Esophagus (tissue), 2 donors: ENCODE results near the gene MSMB. TPM values are rescaled to one million over a fixed set of nuclear protein-coding genes. Genes with fewer than 3 reads are reported as not detected.
"Not testable (repeated sequence)": the region's sequence is repeated elsewhere in the genome, so short reads cannot be mapped to it uniquely, and the experiment has no call there.

Experiments used
- H3K27ac ChIP-seq, 2 donors: one replicate each; pipeline ENCODE4 v1.5.1; 2013; ENCODE audit warnings: low read depth in 2 of 2, mild to moderate bottlenecking in 2 of 2, inconsistent platforms in 1 of 2, low read length in 1 of 2, moderate library complexity in 1 of 2
- H3K27me3 ChIP-seq, 2 donors: one replicate each; pipeline ENCODE4 v1.6.1; 2013; ENCODE audit warnings: low read length in 2 of 2, control low read depth in 1 of 2, mild to moderate bottlenecking in 1 of 2; ENCODE audit not compliant: insufficient read depth in 2 of 2, control insufficient read depth in 1 of 2
- H3K36me3 ChIP-seq, 2 donors: one replicate each; pipeline ENCODE4 v1.6.1; 2013; ENCODE audit warnings: low read length in 1 of 2; ENCODE audit not compliant: control insufficient read depth in 2 of 2, insufficient read depth in 2 of 2
- H3K4me1 ChIP-seq, 2 donors: one replicate each; pipeline ENCODE4 v1.6.1; 2013; ENCODE audit warnings: low read length in 1 of 2; ENCODE audit not compliant: control insufficient read depth in 2 of 2, insufficient read depth in 2 of 2
- H3K4me3 ChIP-seq, 2 donors: one replicate each; pipeline ENCODE4 v1.5.1; 2013; ENCODE audit warnings: low read length in 2 of 2, mild to moderate bottlenecking in 2 of 2, low read depth in 1 of 2, moderate library complexity in 1 of 2
- H3K9me3 ChIP-seq, 2 donors: one replicate each; pipeline ENCODE4 v1.6.1; 2013; ENCODE audit warnings: mild to moderate bottlenecking in 2 of 2, low read depth in 1 of 2, low read length in 1 of 2, moderate library complexity in 1 of 2; ENCODE audit not compliant: control insufficient read depth in 2 of 2, insufficient read depth in 1 of 2
- WGBS, 2 donors: extraction: QIAGEN DNeasy Blood & Tissue Kit; methylation state at CpG; one replicate each; pipeline ENCODE4 v1.1.7; 2013; 5-methylcytosine and 5-hydroxymethylcytosine counted together
- polyA plus RNA-seq, 2 donors: library from polyadenylated mRNA; stranded (reverse); fragments of 200-250 nt; gene quantifications; one replicate each; pipeline ENCODE4 v1.2.3, GENCODE V29; 2013
- donor health status: healthy with polysubstance abuse.
- donor health status: Bipolar disorder and iron deficiency.

Gene MSMB
- polyA plus RNA-seq, 2 donors = 0.26 to 0.59 TPM

DNA sequence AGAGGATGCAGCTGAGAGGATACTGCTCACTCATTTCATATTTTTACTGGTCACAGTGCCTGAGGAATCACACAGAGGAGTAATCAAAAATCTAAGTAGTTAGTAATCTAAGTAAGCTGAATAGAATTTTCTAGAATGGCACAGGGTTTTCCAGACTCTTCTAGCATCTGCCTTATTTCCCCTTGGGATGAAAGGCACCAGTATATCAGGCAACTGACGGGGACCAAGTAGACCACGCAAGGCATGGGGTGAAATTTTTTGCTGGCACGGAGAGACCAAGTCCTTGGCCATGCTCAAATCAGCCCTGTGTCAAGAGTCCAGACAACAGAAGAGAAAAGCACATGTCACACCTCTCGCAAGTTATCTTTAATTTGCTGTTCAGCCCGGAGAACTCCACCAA, 29.9 kb downstream of the MSMB start:
- 87 to 92% methylated on average over 5 of the region's 5 CpGs for WGBS, 2 donors
- peaks cover 3 to 5% of the 10 kb centered on the region in 2 donors for H3K4me1 ChIP-seq
- no peaks in the 10 kb centered on the region for H3K9me3 ChIP-seq
- H3K27ac ChIP-seq = no peak overlapping the region
- no peak overlapping the region for H3K4me3 ChIP-seq
- no peaks in the 10 kb centered on the region for H3K27me3 ChIP-seq
- H3K36me3 ChIP-seq = peaks cover 7 to 11% of the 10 kb centered on the region in 2 donors

DNA sequence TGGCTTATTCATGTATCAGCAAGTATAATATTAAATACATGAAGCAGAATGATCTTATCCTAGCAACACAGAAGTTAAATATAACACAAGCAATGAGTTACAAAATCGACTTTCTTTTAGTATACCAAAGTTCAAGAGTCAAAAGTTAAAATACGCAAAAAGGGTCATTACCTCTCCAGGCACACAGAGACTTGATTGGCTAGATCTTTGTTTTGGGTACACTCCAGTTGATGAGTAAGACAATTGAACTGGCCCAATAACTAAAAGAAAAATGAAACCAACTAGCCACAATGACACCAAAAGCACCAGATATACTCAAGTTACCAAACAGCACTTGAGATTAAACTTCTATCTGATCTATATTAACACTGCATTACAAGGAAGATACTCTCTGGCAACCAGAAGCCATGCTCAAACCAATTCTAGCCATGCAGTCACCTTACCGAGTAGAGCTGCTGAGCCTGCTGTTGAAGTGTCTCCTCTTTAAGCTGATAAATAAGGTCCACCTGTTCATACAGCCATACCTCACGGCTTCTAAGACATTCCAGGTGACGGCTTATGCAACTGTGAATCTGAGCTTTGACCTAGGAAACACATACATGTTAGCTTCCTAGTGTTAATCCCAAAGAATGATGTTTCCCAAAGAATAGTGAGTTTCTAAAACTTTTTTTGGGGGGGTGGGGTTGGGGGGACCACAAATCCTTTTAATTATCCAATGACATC, 31.2 kb downstream of the MSMB start:
- H3K4me1 ChIP-seq = peaks cover 3 to 4% of the 10 kb centered on the region in 2 donors
- no peak overlapping the region for H3K4me3 ChIP-seq
- H3K27me3 ChIP-seq = no peaks in the 10 kb centered on the region
- no peak overlapping the region for H3K27ac ChIP-seq
- H3K36me3 ChIP-seq = peaks cover 10 to 16% of the 10 kb centered on the region in 2 donors
- no peaks in the 10 kb centered on the region for H3K9me3 ChIP-seq
- WGBS, 2 donors = 79 to 91% methylated on average over 5 of the region's 5 CpGs

DNA sequence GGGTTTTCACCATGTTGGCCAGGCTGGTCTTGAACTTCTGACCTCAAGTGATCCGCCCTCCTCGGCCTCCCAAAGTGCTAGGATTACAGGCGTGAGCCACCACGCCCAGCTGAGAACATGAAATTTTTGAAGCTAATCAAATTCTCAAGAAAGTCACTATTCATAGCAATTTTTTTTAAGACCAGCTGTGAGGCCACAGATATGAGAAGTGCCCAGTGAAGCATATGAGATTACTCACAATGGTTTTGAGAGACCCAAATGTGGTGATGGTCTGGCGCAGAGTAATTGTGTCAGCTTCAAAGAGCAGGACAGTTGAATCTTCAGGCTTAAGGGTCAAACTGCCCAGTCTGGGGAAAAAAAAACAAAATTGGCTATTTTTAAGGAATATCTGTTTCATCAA, 31.9 kb downstream of the MSMB start:
- H3K36me3 ChIP-seq = peaks cover 13 to 16% of the 10 kb centered on the region in 2 donors
- no peak overlapping the region for H3K27ac ChIP-seq
- H3K9me3 ChIP-seq = no peaks in the 10 kb centered on the region
- peaks cover 2% of the 10 kb centered on the region in 2 donors for H3K4me1 ChIP-seq
- H3K27me3 ChIP-seq = no peaks in the 10 kb centered on the region
- H3K4me3 ChIP-seq = no peak overlapping the region
- WGBS, 2 donors = 82 to 92% methylated on average over 5 of the region's 5 CpGs

DNA sequence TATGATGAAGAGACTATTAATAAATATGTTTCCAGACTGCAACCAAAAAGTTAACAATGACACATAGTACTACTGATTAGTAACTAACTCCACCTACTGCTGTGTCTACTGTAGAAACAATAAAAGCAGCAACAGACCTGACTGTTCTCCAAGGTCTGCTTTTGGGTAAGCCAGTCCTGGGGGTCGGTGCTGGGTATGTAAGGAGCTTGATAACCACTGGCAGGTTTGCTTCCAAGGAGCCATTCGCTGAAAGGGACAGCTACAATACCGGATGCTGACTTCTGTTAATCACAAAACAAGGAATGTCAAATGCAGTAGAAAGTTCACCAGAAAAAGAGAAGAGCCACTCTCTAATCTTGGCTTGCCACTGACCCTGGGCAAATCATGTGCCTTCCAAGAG, 33.3 kb downstream of the MSMB start:
- Histone ChIP-seq H3K36me3 (peaks cover 15 to 16% of the 10 kb centered on the region in 2 donors), H3K9me3 (no peaks in the 10 kb centered on the region), H3K4me1 (no peaks in the 10 kb centered on the region), H3K27me3 (no peaks in the 10 kb centered on the region), H3K27ac (no peak overlapping the region), H3K4me3 (no peak overlapping the region)
- WGBS, 2 donors = 88 to 94% methylated on average over 3 of the region's 3 CpGs

DNA sequence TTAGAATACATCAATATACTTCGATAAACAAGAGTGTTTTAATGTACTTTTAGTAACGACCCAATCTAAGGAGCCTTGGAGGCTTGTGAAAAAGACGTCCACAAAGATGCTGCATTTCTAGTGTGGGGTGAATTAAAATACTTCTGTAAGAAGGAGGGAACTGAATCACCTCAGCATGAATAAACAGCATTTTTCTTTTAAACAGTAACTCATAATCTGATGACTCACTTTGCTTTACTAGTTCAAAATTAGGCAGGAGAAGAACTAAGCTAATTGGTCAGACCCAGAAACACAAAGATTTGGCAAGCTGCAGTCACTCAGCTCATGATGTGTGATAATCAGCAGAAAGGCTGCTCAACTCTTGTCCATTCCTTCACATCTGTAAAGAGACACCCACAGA, 39.9 kb downstream of the MSMB start:
- Histone ChIP-seq H3K36me3 (peaks cover 8 to 9% of the 10 kb centered on the region in 2 donors), H3K27me3 (no peaks in the 10 kb centered on the region), H3K4me3 (no peak overlapping the region), H3K4me1 (no peaks in the 10 kb centered on the region), H3K27ac (no peak overlapping the region), H3K9me3 (no peaks in the 10 kb centered on the region)
- 60 to 73% methylated on average over 3 of the region's 3 CpGs for WGBS, 2 donors

DNA sequence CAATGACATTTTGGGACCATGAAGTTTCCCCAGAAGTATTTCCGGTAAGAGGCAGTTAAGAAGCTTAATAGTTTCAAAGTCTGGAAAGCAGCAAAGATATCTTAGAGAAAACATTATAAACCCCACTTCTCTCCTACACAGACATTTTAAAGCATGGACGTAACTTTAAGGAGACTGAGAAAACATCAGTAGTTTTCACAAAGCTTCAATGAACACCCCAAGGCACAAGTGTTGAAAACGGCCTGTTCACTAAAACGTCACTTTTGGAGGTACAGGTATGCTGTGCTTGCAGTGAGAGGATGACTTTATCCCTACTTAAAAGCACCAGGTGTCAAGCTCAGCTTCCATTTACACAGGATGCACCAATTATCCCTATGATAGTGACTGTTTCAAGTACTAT, 40.7 kb downstream of the MSMB start:
- no peaks in the 10 kb centered on the region for H3K27me3 ChIP-seq
- no peaks in the 10 kb centered on the region for H3K9me3 ChIP-seq
- whole genome bisulfite sequencing, 2 donors = 77 to 81% methylated on average over 4 of the region's 4 CpGs
- H3K27ac ChIP-seq = no peak overlapping the region
- no peaks in the 10 kb centered on the region for H3K4me1 ChIP-seq
- H3K4me3 ChIP-seq = no peak overlapping the region
- peaks cover 4 to 8% of the 10 kb centered on the region in 2 donors for H3K36me3 ChIP-seq

DNA sequence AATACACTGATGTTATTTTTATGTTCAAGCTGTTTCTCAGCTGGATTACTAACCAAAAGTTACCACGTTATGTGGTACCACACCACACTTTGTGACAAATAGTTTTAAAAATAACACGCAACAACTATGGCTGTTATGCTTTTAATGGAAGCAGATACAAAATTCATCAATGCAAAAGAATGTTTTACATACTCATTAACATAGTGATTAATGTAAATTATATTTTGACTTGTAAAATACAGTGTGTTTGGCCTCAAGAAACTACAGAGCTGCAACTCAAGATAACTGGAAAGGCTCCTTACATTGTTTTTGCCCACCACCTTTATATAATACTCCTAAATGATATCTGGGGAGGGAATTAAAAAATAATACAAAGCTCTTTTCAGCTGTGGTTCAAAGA, 41.1 kb downstream of the MSMB start:
- 88 to 97% methylated on average over 2 of the region's 2 CpGs for WGBS, 2 donors
- Histone ChIP-seq H3K9me3 (no peaks in the 10 kb centered on the region), H3K36me3 (peaks cover 3 to 5% of the 10 kb centered on the region in 2 donors)

DNA sequence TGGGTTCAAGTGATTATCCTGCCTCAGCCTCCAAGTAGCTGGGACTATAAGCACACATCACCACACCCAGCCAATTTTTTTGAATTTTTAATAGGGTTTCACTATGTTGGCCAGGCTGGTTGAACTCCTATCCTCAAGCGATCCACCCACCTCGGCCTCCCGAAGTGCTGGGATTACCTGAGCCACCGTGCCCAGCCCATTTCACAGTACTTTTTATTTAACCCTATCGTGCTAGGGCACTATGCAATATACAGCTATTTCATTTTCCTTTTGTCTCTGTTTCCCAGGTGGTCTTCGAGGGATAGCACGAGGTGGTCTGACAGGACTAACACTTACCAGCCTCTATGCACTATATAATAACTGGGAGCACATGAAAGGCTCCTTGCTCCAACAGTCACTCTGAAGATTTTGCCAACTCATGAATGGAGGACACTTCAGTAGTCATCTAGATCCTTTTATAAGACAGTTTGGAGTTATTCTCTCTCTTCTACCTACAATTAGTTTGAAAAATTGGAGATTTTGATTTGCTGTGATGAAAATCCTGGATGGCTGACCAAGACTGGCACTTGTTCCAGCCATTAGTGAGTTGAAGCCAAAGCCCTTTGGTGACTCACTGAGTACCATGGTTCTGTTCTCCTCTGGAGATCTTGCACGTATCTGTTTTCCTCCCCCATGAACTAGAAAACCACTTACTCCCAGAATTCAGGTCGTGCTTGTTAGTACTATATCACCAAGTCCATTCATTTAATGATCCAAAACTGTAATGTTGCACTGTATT, 43.0 kb downstream of the MSMB start:
- Histone ChIP-seq H3K4me1 (no peaks in the 10 kb centered on the region), H3K4me3 (no peak overlapping the region), H3K27me3 (no peaks in the 10 kb centered on the region), H3K36me3 (peaks cover 0 to 3% of the 10 kb centered on the region in 2 donors), H3K9me3 (no peaks in the 10 kb centered on the region), H3K27ac (no peak overlapping the region)
- 76 to 86% methylated on average over 9 of the region's 9 CpGs for WGBS, 2 donors

More for the DNA sequence above, 41.1 kb downstream of the MSMB start:
- H3K4me3 ChIP-seq = no peak overlapping the region
- no peak overlapping the region for H3K27ac ChIP-seq
- no peaks in the 10 kb centered on the region for H3K27me3 ChIP-seq
- no peaks in the 10 kb centered on the region for H3K4me1 ChIP-seq

DNA sequence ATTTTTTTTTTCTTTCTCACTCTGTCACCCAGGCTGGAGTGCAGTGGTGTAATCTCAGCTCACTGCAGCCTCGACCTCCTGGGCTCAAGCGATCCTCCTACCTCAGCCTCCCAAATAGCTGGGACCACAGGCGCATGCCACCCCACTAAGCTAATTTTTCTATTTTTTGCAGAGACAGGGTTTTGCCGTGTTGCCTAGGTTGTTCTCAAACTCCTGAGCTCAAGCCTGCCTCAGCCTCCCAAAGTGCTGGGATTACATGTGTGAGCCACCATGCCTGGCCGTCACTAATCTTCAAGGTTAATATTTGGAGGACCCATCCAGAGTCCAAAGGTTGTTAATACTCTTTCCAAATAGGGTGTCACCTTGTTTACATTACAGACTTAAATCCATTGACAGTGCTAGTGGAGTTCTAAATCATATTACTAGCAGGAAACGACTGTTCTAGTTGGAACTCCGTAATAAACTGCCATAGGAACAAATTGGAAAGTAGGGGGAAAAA, 43.8 kb downstream of the MSMB start:
- H3K4me1 ChIP-seq, H3K9me3 ChIP-seq, H3K27me3 ChIP-seq, H3K36me3 ChIP-seq, H3K4me3 ChIP-seq, H3K27ac ChIP-seq: not testable (repeated sequence)
- WGBS, 2 donors = 85 to 86% methylated on average over 7 of the region's 7 CpGs
